ENCODE results near the gene SPSB2. TPM values are rescaled to one million over a fixed set of nuclear protein-coding genes. Genes with fewer than 3 reads are reported as not detected.
A peak's percentile ranks its signal among the peaks of the same experiment; 100 is the strongest.
"Not testable (repeated sequence)": the region's sequence is repeated elsewhere in the genome, so short reads cannot be mapped to it uniquely, and the experiment has no call there.

Gene SPSB2
- polyA plus RNA-seq, 1 donor from 2014 or later, result 12.8 TPM

DNA sequence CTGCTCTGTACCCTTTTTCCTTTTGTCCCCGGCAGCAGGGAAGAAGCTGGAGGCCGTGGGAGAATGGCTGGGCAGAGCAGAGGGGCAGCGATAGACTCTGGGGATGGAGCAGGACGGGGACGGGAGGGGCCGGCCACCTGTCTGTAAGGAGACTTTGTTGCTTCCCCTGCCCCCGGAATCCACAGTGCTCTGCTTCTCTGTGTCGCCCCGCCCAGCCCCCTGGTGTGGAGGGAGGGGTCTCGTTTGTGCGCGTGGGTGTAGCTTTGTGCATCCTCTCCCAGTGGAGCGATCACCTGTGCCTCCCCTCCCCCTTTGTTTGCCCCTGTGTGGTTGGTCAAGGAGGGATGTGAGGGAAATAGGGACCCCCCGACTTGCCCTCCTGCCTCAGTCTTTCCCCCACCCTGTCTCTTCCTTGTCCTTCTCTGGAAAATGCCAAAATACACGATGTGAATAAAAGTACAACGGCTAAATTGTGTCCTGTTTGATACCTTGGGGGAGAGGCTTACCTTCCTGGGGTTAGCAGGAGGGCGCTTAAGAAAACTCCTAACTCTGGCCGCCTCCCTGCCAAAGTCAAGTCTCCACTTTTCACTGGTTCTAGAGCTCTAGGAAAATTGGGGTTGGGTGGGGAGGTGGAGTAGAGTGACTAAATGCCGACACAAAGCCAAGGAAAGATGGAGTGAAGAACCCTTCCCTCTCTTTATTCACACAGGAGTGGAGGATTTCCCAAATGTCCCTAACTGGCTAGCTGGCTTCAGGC lies 6.8 kb downstream of the SPSB2 start:
- TF ChIP-seq SMC3 (conservative IDR thresholded peaks at IDR 0.05; ENCODE audit: poor library complexity), result no peak
- no peak for TF ChIP-seq POLR2AphosphoS5 (IDR thresholded peaks at IDR 0.05)
- TF ChIP-seq MXI1 (conservative IDR thresholded peaks at IDR 0.05; ENCODE audit: poor library complexity, severe bottlenecking), result no peak
- TF ChIP-seq EP300 (conservative IDR thresholded peaks at IDR 0.05; ENCODE audit: poor library complexity, severe bottlenecking), result no peak
- TF ChIP-seq EZH2 (IDR thresholded peaks at IDR 0.05; ENCODE audit: borderline replicate concordance, insufficient read depth, low read length, poor library complexity, severe bottlenecking), result no peak
- TF ChIP-seq CTCF (IDR thresholded peaks at IDR 0.05; ENCODE audit: poor library complexity, severe bottlenecking), result no peak
- Histone ChIP-seq H3K79me2 (replicated peaks; ENCODE audit: insufficient read depth, low read length) (no peaks in the 10 kb centered on the region), H3K27ac (ENCODE audit: low read length) (no peak overlapping the region), H3K9me3 (ENCODE audit: low read length) (no peaks in the 10 kb centered on the region), H3K4me2 (ENCODE audit: low read length) (no peak overlapping the region), H3K9me2 (ENCODE audit: insufficient read depth, low read length) (no peaks in the 10 kb centered on the region), H4K20me1 (ENCODE audit: insufficient read depth) (no peaks in the 10 kb centered on the region), H3F3A (ENCODE audit: insufficient read depth, low read length, poor library complexity, severe bottlenecking) (peaks cover 3% of the 10 kb centered on the region), H3K27me3 (ENCODE audit: insufficient read depth, low read depth, low read length) (no peaks in the 10 kb centered on the region), H3K36me3 (ENCODE audit: insufficient read depth, low read length) (no peaks in the 10 kb centered on the region), H3K9ac (ENCODE audit: low read length) (no peak overlapping the region), H3K4me3 (ENCODE audit: low read length) (peak overlapping the region; percentile 83), H2AFZ (ENCODE audit: low read depth, low read length) (no peak overlapping the region)

GRCh38 chr12:6865307-6865706 lies 7.8 kb downstream of the SPSB2 start:
- not testable (repeated sequence) for H3K36me3 ChIP-seq (ENCODE audit: insufficient read depth, low read length); H3K4me3 ChIP-seq (ENCODE audit: low read length); H3K9me3 ChIP-seq (ENCODE audit: low read length); H3K9me2 ChIP-seq (ENCODE audit: insufficient read depth, low read length); H3K79me2 ChIP-seq (replicated peaks; ENCODE audit: insufficient read depth, low read length); H2AFZ ChIP-seq (ENCODE audit: low read depth, low read length); H3K4me2 ChIP-seq (ENCODE audit: low read length); H4K20me1 ChIP-seq (ENCODE audit: insufficient read depth); H3K9ac ChIP-seq (ENCODE audit: low read length); H3K27me3 ChIP-seq (ENCODE audit: insufficient read depth, low read depth, low read length); H3K27ac ChIP-seq (ENCODE audit: low read length); H3F3A ChIP-seq (ENCODE audit: insufficient read depth, low read length, poor library complexity, severe bottlenecking)

- Histone ChIP-seq H3K9me2 (ENCODE audit: insufficient read depth, low read length) (no peaks in the 10 kb centered on the region), H3K4me3 (ENCODE audit: low read length) (no peak overlapping the region), H3K36me3 (ENCODE audit: insufficient read depth, low read length) (no peaks in the 10 kb centered on the region), H3K79me2 (replicated peaks; ENCODE audit: insufficient read depth, low read length) (no peaks in the 10 kb centered on the region), H3K27me3 (ENCODE audit: insufficient read depth, low read depth, low read length) (no peaks in the 10 kb centered on the region), H3F3A (ENCODE audit: insufficient read depth, low read length, poor library complexity, severe bottlenecking) (peaks cover 3% of the 10 kb centered on the region), H2AFZ (ENCODE audit: low read depth, low read length) (no peak overlapping the region), H4K20me1 (ENCODE audit: insufficient read depth) (no peaks in the 10 kb centered on the region), H3K9ac (ENCODE audit: low read length) (no peak overlapping the region), H3K9me3 (ENCODE audit: low read length) (no peaks in the 10 kb centered on the region), H3K4me2 (ENCODE audit: low read length) (no peak overlapping the region), H3K27ac (ENCODE audit: low read length) (no peak overlapping the region)
- TF ChIP-seq RAD21 (conservative IDR thresholded peaks at IDR 0.05), result no peak
- no peak for TF ChIP-seq SMC3 (conservative IDR thresholded peaks at IDR 0.05; ENCODE audit: poor library complexity)
- no peak for TF ChIP-seq EZH2 (IDR thresholded peaks at IDR 0.05; ENCODE audit: borderline replicate concordance, insufficient read depth, low read length, poor library complexity, severe bottlenecking)
- no peak for TF ChIP-seq MXI1 (conservative IDR thresholded peaks at IDR 0.05; ENCODE audit: poor library complexity, severe bottlenecking)
- no peak for TF ChIP-seq TAF1 (IDR thresholded peaks at IDR 0.05; ENCODE audit: low read depth)
- TF ChIP-seq, protein P1, sequence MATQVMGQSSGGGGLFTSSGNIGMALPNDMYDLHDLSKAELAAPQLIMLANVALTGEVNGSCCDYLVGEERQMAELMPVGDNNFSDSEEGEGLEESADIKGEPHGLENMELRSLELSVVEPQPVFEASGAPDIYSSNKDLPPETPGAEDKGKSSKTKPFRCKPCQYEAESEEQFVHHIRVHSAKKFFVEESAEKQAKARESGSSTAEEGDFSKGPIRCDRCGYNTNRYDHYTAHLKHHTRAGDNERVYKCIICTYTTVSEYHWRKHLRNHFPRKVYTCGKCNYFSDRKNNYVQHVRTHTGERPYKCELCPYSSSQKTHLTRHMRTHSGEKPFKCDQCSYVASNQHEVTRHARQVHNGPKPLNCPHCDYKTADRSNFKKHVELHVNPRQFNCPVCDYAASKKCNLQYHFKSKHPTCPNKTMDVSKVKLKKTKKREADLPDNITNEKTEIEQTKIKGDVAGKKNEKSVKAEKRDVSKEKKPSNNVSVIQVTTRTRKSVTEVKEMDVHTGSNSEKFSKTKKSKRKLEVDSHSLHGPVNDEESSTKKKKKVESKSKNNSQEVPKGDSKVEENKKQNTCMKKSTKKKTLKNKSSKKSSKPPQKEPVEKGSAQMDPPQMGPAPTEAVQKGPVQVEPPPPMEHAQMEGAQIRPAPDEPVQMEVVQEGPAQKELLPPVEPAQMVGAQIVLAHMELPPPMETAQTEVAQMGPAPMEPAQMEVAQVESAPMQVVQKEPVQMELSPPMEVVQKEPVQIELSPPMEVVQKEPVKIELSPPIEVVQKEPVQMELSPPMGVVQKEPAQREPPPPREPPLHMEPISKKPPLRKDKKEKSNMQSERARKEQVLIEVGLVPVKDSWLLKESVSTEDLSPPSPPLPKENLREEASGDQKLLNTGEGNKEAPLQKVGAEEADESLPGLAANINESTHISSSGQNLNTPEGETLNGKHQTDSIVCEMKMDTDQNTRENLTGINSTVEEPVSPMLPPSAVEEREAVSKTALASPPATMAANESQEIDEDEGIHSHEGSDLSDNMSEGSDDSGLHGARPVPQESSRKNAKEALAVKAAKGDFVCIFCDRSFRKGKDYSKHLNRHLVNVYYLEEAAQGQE (IDR thresholded peaks at IDR 0.05; ENCODE audit: borderline replicate concordance), result no peak
- TF ChIP-seq POLR2AphosphoS5 (IDR thresholded peaks at IDR 0.05), result no peak
- no peak for TF ChIP-seq EP300 (conservative IDR thresholded peaks at IDR 0.05; ENCODE audit: poor library complexity, severe bottlenecking)
- TF ChIP-seq CTCF (IDR thresholded peaks at IDR 0.05; ENCODE audit: poor library complexity, severe bottlenecking), result no peak
These were observed 9.3 kb downstream of the SPSB2 start for GRCh38 chr12:6863586-6864321.
